ENCODE measurements around the gene PDHB. TPM values are rescaled to one million over a fixed set of nuclear protein-coding genes. Genes with fewer than 3 reads are reported as not detected.

The PDHB gene
- total and polyA plus RNA-seq, 4 donors = 47.8 to 92.1 (median 60.6) TPM

DNA sequence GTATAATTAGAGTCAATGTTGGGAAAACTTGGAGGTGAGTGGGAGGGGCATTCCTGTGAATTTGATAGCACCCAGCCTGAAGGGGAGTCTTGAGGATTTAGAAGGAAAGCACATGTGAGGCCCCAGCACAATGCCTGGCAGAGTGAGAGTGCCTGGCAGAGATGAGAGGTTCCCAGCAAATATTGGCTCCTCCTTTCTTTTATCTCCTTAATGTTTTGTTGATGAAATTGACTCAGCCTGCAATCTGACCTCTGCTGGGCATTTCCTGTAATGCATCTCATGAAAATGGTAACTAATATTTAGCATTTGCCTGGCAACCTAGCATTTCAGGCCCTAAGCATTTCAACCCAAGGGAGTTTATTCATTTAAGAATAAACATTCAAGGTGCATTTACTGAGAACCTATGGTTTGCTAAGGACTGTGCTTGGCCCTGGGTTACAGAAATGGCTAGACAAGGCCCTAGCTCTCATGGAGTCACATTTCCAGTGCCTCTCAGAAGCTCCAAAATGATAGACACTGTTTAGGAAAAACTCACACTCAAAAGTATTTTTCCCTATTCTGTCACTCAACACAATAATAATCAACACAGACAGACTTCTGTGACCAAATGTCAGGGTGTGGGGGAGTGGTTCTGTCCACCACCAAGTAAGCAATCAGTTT, 19.0 kb downstream of the PDHB start:
- Histone ChIP-seq H3K27ac (ENCODE audit: low read depth in 1 of 2, low read length in 2 of 2) (no peak overlapping the region), H3K9ac (ENCODE audit: low read depth in 1 of 2, low read length in 2 of 2) (no peak overlapping the region), H3K36me3 (ENCODE audit: control insufficient read depth in 4 of 4, insufficient read depth in 3 of 4, low read depth in 1 of 4, low read length in 3 of 4) (peaks cover 0 to 21% (median 2%) of the 10 kb centered on the region in 4 donors), H3K27me3 (ENCODE audit: control insufficient read depth in 4 of 4, insufficient read depth in 4 of 4, low read length in 3 of 4) (no peaks in the 10 kb centered on the region), H3K4me1 (ENCODE audit: control insufficient read depth in 4 of 4, insufficient read depth in 4 of 4, low read length in 3 of 4) (peaks cover 3 to 19% (median 7%) of the 10 kb centered on the region in 4 donors), H3K9me3 (ENCODE audit: control insufficient read depth in 4 of 4, low read length in 3 of 4) (no peaks in the 10 kb centered on the region), H3K4me3 (ENCODE audit: low read depth in 1 of 3, low read length in 3 of 3) (no peak overlapping the region)
- no peak for TF ChIP-seq TAF1 (conservative IDR thresholded peaks at IDR 0.05)
- peak in 1 of 2 donors; percentile 37 for TF ChIP-seq HNF4A (conservative IDR thresholded peaks at IDR 0.05)
- no peak for TF ChIP-seq FOXA1 (IDR thresholded peaks at IDR 0.05)
- no peak for TF ChIP-seq YY1 (IDR thresholded peaks at IDR 0.05)
- TF ChIP-seq FOXA2 (IDR thresholded peaks at IDR 0.05) = no peak
- TF ChIP-seq, protein P1, sequence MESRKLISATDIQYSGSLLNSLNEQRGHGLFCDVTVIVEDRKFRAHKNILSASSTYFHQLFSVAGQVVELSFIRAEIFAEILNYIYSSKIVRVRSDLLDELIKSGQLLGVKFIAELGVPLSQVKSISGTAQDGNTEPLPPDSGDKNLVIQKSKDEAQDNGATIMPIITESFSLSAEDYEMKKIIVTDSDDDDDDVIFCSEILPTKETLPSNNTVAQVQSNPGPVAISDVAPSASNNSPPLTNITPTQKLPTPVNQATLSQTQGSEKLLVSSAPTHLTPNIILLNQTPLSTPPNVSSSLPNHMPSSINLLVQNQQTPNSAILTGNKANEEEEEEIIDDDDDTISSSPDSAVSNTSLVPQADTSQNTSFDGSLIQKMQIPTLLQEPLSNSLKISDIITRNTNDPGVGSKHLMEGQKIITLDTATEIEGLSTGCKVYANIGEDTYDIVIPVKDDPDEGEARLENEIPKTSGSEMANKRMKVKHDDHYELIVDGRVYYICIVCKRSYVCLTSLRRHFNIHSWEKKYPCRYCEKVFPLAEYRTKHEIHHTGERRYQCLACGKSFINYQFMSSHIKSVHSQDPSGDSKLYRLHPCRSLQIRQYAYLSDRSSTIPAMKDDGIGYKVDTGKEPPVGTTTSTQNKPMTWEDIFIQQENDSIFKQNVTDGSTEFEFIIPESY (IDR thresholded peaks at IDR 0.05) = no peak
- TF ChIP-seq, protein P2, sequence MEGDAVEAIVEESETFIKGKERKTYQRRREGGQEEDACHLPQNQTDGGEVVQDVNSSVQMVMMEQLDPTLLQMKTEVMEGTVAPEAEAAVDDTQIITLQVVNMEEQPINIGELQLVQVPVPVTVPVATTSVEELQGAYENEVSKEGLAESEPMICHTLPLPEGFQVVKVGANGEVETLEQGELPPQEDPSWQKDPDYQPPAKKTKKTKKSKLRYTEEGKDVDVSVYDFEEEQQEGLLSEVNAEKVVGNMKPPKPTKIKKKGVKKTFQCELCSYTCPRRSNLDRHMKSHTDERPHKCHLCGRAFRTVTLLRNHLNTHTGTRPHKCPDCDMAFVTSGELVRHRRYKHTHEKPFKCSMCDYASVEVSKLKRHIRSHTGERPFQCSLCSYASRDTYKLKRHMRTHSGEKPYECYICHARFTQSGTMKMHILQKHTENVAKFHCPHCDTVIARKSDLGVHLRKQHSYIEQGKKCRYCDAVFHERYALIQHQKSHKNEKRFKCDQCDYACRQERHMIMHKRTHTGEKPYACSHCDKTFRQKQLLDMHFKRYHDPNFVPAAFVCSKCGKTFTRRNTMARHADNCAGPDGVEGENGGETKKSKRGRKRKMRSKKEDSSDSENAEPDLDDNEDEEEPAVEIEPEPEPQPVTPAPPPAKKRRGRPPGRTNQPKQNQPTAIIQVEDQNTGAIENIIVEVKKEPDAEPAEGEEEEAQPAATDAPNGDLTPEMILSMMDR (IDR thresholded peaks at IDR 0.05; ENCODE audit: low read depth, low read length, missing input control) = peak; percentile 91
- peak in 1 of 2 donors; percentile 16 for TF ChIP-seq RXRA (IDR thresholded peaks at IDR 0.05)
- no peak for TF ChIP-seq GABPA (IDR thresholded peaks at IDR 0.05 in 1 of 2, conservative IDR thresholded peaks at IDR 0.05 in 1 of 2)
- TF ChIP-seq JUND (IDR thresholded peaks at IDR 0.05) = no peak
- TF ChIP-seq, protein P3, sequence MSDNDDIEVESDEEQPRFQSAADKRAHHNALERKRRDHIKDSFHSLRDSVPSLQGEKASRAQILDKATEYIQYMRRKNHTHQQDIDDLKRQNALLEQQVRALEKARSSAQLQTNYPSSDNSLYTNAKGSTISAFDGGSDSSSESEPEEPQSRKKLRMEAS (IDR thresholded peaks at IDR 0.05) = no peak
- no peak for TF ChIP-seq HNF4G (IDR thresholded peaks at IDR 0.05)
- TF ChIP-seq, protein P4, sequence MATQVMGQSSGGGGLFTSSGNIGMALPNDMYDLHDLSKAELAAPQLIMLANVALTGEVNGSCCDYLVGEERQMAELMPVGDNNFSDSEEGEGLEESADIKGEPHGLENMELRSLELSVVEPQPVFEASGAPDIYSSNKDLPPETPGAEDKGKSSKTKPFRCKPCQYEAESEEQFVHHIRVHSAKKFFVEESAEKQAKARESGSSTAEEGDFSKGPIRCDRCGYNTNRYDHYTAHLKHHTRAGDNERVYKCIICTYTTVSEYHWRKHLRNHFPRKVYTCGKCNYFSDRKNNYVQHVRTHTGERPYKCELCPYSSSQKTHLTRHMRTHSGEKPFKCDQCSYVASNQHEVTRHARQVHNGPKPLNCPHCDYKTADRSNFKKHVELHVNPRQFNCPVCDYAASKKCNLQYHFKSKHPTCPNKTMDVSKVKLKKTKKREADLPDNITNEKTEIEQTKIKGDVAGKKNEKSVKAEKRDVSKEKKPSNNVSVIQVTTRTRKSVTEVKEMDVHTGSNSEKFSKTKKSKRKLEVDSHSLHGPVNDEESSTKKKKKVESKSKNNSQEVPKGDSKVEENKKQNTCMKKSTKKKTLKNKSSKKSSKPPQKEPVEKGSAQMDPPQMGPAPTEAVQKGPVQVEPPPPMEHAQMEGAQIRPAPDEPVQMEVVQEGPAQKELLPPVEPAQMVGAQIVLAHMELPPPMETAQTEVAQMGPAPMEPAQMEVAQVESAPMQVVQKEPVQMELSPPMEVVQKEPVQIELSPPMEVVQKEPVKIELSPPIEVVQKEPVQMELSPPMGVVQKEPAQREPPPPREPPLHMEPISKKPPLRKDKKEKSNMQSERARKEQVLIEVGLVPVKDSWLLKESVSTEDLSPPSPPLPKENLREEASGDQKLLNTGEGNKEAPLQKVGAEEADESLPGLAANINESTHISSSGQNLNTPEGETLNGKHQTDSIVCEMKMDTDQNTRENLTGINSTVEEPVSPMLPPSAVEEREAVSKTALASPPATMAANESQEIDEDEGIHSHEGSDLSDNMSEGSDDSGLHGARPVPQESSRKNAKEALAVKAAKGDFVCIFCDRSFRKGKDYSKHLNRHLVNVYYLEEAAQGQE (IDR thresholded peaks at IDR 0.05) = no peak
- peak; percentile 86 to 91 for TF ChIP-seq RAD21 (IDR thresholded peaks at IDR 0.05)
- TF ChIP-seq EGR1 (IDR thresholded peaks at IDR 0.05; ENCODE audit: low read depth in 2 of 2) = no peak
- TF ChIP-seq, protein P5, sequence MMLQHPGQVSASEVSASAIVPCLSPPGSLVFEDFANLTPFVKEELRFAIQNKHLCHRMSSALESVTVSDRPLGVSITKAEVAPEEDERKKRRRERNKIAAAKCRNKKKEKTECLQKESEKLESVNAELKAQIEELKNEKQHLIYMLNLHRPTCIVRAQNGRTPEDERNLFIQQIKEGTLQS (IDR thresholded peaks at IDR 0.05) = peak; percentile 36
- TF ChIP-seq NR2F2 (IDR thresholded peaks at IDR 0.05) = no peak
- TF ChIP-seq SP1 (IDR thresholded peaks at IDR 0.05) = no peak
- peak; percentile 47 for DNase-seq (ENCODE audit: low spot score)

Data from liver (tissue), 9 donors.